ENCODE data around the gene IL10RB.

IL10RB gene

GRCh38 chr21:33339918-33340317 is 73.8 kb downstream of the IL10RB start:
- no peak for DNase-seq

GRCh38 chr21:33345751-33346238 is 79.6 kb downstream of the IL10RB start:
- DNase-seq = no peak
